MM.1S (cell line): ENCODE results near the gene TIE1.

ENCODE experiments used
- DNase-seq: peaks from one replicate; pipeline ENCODE4 v3.0.0-alpha.2; 2015
- H2AFZ ChIP-seq: fragments of 300-600 bp; sonication (generic); 2 replicates; pipeline ENCODE4 v1.6.0; 2016; ENCODE audit warnings: antibody characterized with exemption, low read length
- H3F3A ChIP-seq: fragments of 300-600 bp; sonication (generic); 2 replicates; pipeline ENCODE4 v1.6.1; 2016; ENCODE audit warnings: mild to moderate bottlenecking, antibody characterized with exemption, low read length, moderate library complexity, mixed read lengths; ENCODE audit not compliant: insufficient read depth
- H3K27ac ChIP-seq: fragments of 300-600 bp; sonication (generic); 2 replicates; pipeline ENCODE4 v1.5.1; 2016; ENCODE audit warnings: mild to moderate bottlenecking, low read length
- H3K27me3 ChIP-seq: fragments of 300-600 bp; sonication (generic); replicated peaks from 2 replicates; pipeline ENCODE4 v1.6.0; 2016; ENCODE audit warnings: low read length; ENCODE audit not compliant: insufficient read depth
- H3K36me3 ChIP-seq: fragments of 300-600 bp; sonication (generic); replicated peaks from 2 replicates; pipeline ENCODE4 v1.6.1; 2016; ENCODE audit warnings: mild to moderate bottlenecking, low read length, mixed read lengths; ENCODE audit not compliant: insufficient read depth
- H3K4me1 ChIP-seq: fragments of 300-600 bp; sonication (generic); 2 replicates; pipeline ENCODE4 v1.6.1; 2016; ENCODE audit warnings: low read length, mixed read lengths
- H3K4me2 ChIP-seq: fragments of 300-600 bp; sonication (generic); 2 replicates; pipeline ENCODE4 v1.6.0; 2016; ENCODE audit warnings: low read depth, low read length
- H3K4me3 ChIP-seq: fragments of 300-600 bp; sonication (generic); 2 replicates; pipeline ENCODE4 v1.5.1; 2016; ENCODE audit warnings: low read length, mixed read lengths
- H3K79me2 ChIP-seq: fragments of 300-600 bp; sonication (generic); 2 replicates; pipeline ENCODE4 v1.6.1; 2016; ENCODE audit warnings: mixed run types, low read length, mixed read lengths
- H3K9ac ChIP-seq: fragments of 300-600 bp; sonication (generic); 2 replicates; pipeline ENCODE4 v1.6.1; 2016; ENCODE audit warnings: low read length, mixed read lengths
- H3K9me2 ChIP-seq: fragments of 300-600 bp; sonication (generic); replicated peaks from 2 replicates; pipeline ENCODE4 v1.6.1; 2016; ENCODE audit warnings: mild to moderate bottlenecking, low read length, mixed read lengths; ENCODE audit not compliant: insufficient read depth
- H3K9me3 ChIP-seq: fragments of 300-600 bp; sonication (generic); replicated peaks from 2 replicates; pipeline ENCODE4 v1.6.1; 2016; ENCODE audit warnings: mild to moderate bottlenecking, low read length, mixed read lengths; ENCODE audit not compliant: insufficient read depth
- H4K20me1 ChIP-seq: fragments of 300-600 bp; sonication (generic); 2 replicates; pipeline ENCODE4 v1.6.1; 2016; ENCODE audit warnings: mild to moderate bottlenecking, low read length, moderate library complexity, mixed read lengths; ENCODE audit not compliant: insufficient read depth
- CTCF ChIP-seq: fragments of 300-600 bp; sonication (generic); IDR thresholded peaks from 2 replicates; pipeline ENCODE4 v1.5.1; 2016; ENCODE audit warnings: antibody characterized with exemption, low read length, mixed read lengths
- EZH2 ChIP-seq: fragments of 300-600 bp; sonication (generic); optimal IDR thresholded peaks from 2 replicates; pipeline ENCODE3; 2017; ENCODE audit warnings: low read depth, mild to moderate bottlenecking, antibody characterized with exemption, low read length, mixed read lengths
- EZH2phosphoT487 ChIP-seq: fragments of 300-600 bp; sonication (generic); IDR thresholded peaks from 2 replicates; pipeline ENCODE4 v1.6.1; 2018; ENCODE audit warnings: antibody characterized with exemption, low read length

Gene TIE1

GRCh38 chr1:43312212-43312623, 11.4 kb downstream of the TIE1 start:
- H3K9ac ChIP-seq, result no peak overlapping the region
- H3K9me3 ChIP-seq, result no peaks in the 10 kb centered on the region
- no peaks in the 10 kb centered on the region for H3K79me2 ChIP-seq
- H3K27ac ChIP-seq, result no peak overlapping the region
- TF ChIP-seq CTCF (no peak), EZH2phosphoT487 (no peak), EZH2 (no peak)
- H3F3A ChIP-seq, result no peaks in the 10 kb centered on the region
- DNase-seq, result no peak
- no peaks in the 10 kb centered on the region for H3K4me1 ChIP-seq
- H3K9me2 ChIP-seq, result no peaks in the 10 kb centered on the region
- no peak overlapping the region for H3K4me2 ChIP-seq
- H3K4me3 ChIP-seq, result no peak overlapping the region
- H4K20me1 ChIP-seq, result no peaks in the 10 kb centered on the region
- peaks cover 26% of the 10 kb centered on the region; the same call in 1 of the 2 replicates for H3K27me3 ChIP-seq
- H3K36me3 ChIP-seq, result no peaks in the 10 kb centered on the region
- H2AFZ ChIP-seq, result no peak overlapping the region

- no peak for DNase-seq
- peaks cover 23% of the 10 kb centered on the region; the same call in 1 of the 2 replicates for H3K27me3 ChIP-seq
- no peak overlapping the region for H3K4me3 ChIP-seq
- no peaks in the 10 kb centered on the region for H3F3A ChIP-seq
- no peak for TF ChIP-seq EZH2phosphoT487
- no peak for TF ChIP-seq CTCF
- no peak for TF ChIP-seq EZH2
- H3K4me1 ChIP-seq, result no peaks in the 10 kb centered on the region
- no peaks in the 10 kb centered on the region for H3K79me2 ChIP-seq
- H3K9me3 ChIP-seq, result no peaks in the 10 kb centered on the region
- H3K9ac ChIP-seq, result no peak overlapping the region
- no peaks in the 10 kb centered on the region for H3K9me2 ChIP-seq
- H2AFZ ChIP-seq, result no peak overlapping the region
- no peak overlapping the region for H3K27ac ChIP-seq
- no peaks in the 10 kb centered on the region for H3K36me3 ChIP-seq
- no peak overlapping the region for H3K4me2 ChIP-seq
- no peaks in the 10 kb centered on the region for H4K20me1 ChIP-seq
These were observed 12.1 kb downstream of the TIE1 start for GRCh38 chr1:43312663-43313515.

- no peaks in the 10 kb centered on the region for H3K36me3 ChIP-seq
These were observed 13.0 kb downstream of the TIE1 start for GRCh38 chr1:43313771-43314170.

More at GRCh38 chr1:43313771-43314170, 13.0 kb downstream of the TIE1 start:
- no peaks in the 10 kb centered on the region for H3F3A ChIP-seq
- H3K27me3 ChIP-seq, result peaks cover 23% of the 10 kb centered on the region; the same call in 1 of the 2 replicates
- no peaks in the 10 kb centered on the region for H3K4me1 ChIP-seq
- no peak overlapping the region for H3K27ac ChIP-seq
- no peaks in the 10 kb centered on the region for H4K20me1 ChIP-seq
- H3K9ac ChIP-seq, result no peak overlapping the region
- no peaks in the 10 kb centered on the region for H3K79me2 ChIP-seq
- no peaks in the 10 kb centered on the region for H3K9me3 ChIP-seq
- TF ChIP-seq EZH2 (no peak), CTCF (no peak), EZH2phosphoT487 (no peak)
- no peak for DNase-seq
- no peak overlapping the region for H2AFZ ChIP-seq
- H3K4me2 ChIP-seq, result no peak overlapping the region
- no peaks in the 10 kb centered on the region for H3K9me2 ChIP-seq
- H3K4me3 ChIP-seq, result no peak overlapping the region
